T1000 (cell line): ENCODE data around the gene PDX1.

Experiments used
- DNase-seq: peaks from one replicate; lab custom pipeline; 2025; ENCODE audit warnings: mixed read lengths; lab: John Stamatoyannopoulos, UW

Gene PDX1

GRCh38 chr13:27970382-27971235 is 50.8 kb downstream of the PDX1 start:
- DNase-seq: no peak

GRCh38 chr13:27971236-27971645 is 51.4 kb downstream of the PDX1 start:
- DNase-seq: no peak

GRCh38 chr13:27971776-27972477 is 52.1 kb downstream of the PDX1 start:
- no peak for DNase-seq

- DNase-seq: no peak
Observed at GRCh38 chr13:27972478-27972820, 52.6 kb downstream of the PDX1 start.

GRCh38 chr13:27973291-27973690 is 53.5 kb downstream of the PDX1 start:
- no peak for DNase-seq

- DNase-seq: no peak
Observed at GRCh38 chr13:27973961-27974662, 54.3 kb downstream of the PDX1 start.
